Upper lobe of left lung (tissue), 6 donors: Measurements from ENCODE around the gene BPTF. TPM values are rescaled to one million over a fixed set of nuclear protein-coding genes. Genes with fewer than 3 reads are reported as not detected.

Source experiments
- ATAC-seq, 2 donors: fragments of 200-7000 bp; cut with Tn5 transposase; one replicate each; pipeline ENCODE4 v1.9.1; 2022; ENCODE audit warnings: mild to moderate bottlenecking in 2 of 2, moderate library complexity in 2 of 2; ENCODE audit not compliant: low FRiP score in 2 of 2
- DNase-seq, 2 donors: peaks; one replicate each; pipeline ENCODE4 v3.0.0-alpha.2; 2019 to 2020
- H3K27ac ChIP-seq, 4 donors: fragments of 200-600 bp; sonication (generic); one replicate each; pipeline ENCODE4 v1.5.1; 2016 to 2019
- H3K27me3 ChIP-seq, 4 donors: fragments of 200-600 bp; sonication (generic); one replicate each; pipeline ENCODE4 v1.5.1; 2017 to 2019
- H3K36me3 ChIP-seq, 4 donors: fragments of 200-600 bp; sonication (generic); one replicate each; pipeline ENCODE4 v1.5.1; 2016 to 2019
- H3K4me1 ChIP-seq, 4 donors: fragments of 200-600 bp; sonication (generic); one replicate each; pipeline ENCODE4 v1.5.1; 2018 to 2019
- H3K4me3 ChIP-seq, 4 donors: fragments of 200-600 bp; sonication (generic); one replicate each; pipeline ENCODE4 v1.5.1; 2017 to 2019; ENCODE audit warnings: mild to moderate bottlenecking in 2 of 4, moderate library complexity in 1 of 4
- H3K9me3 ChIP-seq, 4 donors: fragments of 200-600 bp; sonication (generic); one replicate each; pipeline ENCODE4 v1.5.1; 2018 to 2019
- CTCF ChIP-seq, 6 experiments: fragments of 450-650 bp in 4 of 6; fragments of 200-600 bp in 2 of 6; sonication (generic) in 2 of 6; IDR thresholded peaks; one replicate each; pipeline ENCODE4 v1.5.1; 2016 to 2019; ENCODE audit warnings: antibody characterized with exemption in 6 of 6
- EP300 ChIP-seq, 4 donors: sonication (generic); formaldehyde crosslinking; IDR thresholded peaks; one replicate each; pipeline ENCODE4 v1.5.1; 2017; ENCODE audit warnings: antibody characterized with exemption in 4 of 4, control low read depth in 2 of 4
- POLR2A ChIP-seq, 4 donors: fragments of 450-650 bp; IDR thresholded peaks; one replicate each; pipeline ENCODE4 v1.5.1; 2016 to 2017; ENCODE audit warnings: antibody characterized with exemption in 4 of 4, mild to moderate bottlenecking in 2 of 4
- POLR2AphosphoS5 ChIP-seq, 2 donors: sonication (generic); formaldehyde crosslinking; IDR thresholded peaks; one replicate each; pipeline ENCODE4 v1.5.1; 2017; ENCODE audit warnings: antibody characterized with exemption in 2 of 2
- WGBS, 2 donors: methylation state at CpG; one replicate each; pipeline ENCODE4 v1.1.5; 2017 to 2018; 5-methylcytosine and 5-hydroxymethylcytosine counted together
- total RNA-seq, 6 donors: library from RNA; depleted of rRNA in 4 of 6; stranded (reverse); fragments of >200 nt in 4 of 6; gene quantifications; one replicate each; pipeline versions ENCODE4 v1.1.0 to v1.2.1, GENCODE V29; 2016 to 2021
- donor health status: DM: no; HTN: no; CAD: no; lungs with moderate emphysema.
- donor health status: DM: no; HTN: yes; CAD: no; lungs with severe emphysema.

Gene BPTF
- total RNA-seq, 6 donors from 2014 or later: 67.3 to 163 (median 79.7) TPM

DNA sequence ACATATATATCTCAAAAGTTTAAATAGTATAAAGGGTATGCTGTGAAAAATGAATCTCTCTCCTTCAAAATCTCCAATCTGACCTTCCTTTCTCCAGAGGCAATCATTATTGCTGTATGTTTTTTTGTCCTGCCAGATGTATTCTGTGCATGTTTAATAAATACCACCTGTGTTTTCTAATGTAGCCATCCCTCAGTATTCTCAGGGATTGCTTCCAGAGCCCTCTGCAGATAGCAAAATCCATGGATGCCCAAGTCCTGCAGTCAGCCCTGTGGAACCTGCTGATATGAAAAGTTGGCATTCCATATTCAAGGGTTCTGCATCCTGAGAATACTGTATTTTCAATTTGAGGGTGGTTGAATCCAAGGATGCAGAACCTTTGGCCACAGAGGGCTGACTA, 42.9 kb downstream of the BPTF start:
- peaks cover 0 to 13% (median under 1%) of the 10 kb centered on the region in 4 donors for H3K36me3 ChIP-seq
- H3K27ac ChIP-seq: no peak overlapping the region
- H3K9me3 ChIP-seq: no peaks in the 10 kb centered on the region
- no peak overlapping the region for H3K4me3 ChIP-seq
- H3K27me3 ChIP-seq: no peaks in the 10 kb centered on the region
- TF ChIP-seq CTCF (IDR thresholded peaks at IDR 0.05): no peak
- no peak for TF ChIP-seq EP300 (IDR thresholded peaks at IDR 0.05)
- TF ChIP-seq POLR2A (IDR thresholded peaks at IDR 0.05): no peak
- no peak for TF ChIP-seq POLR2AphosphoS5 (IDR thresholded peaks at IDR 0.05)
- ATAC-seq (no peak), DNase-seq (no peak)
- peaks cover 9 to 31% (median 12%) of the 10 kb centered on the region in 4 donors for H3K4me1 ChIP-seq

- no peak for ATAC-seq
- TF ChIP-seq CTCF (IDR thresholded peaks at IDR 0.05) (no peak), EP300 (IDR thresholded peaks at IDR 0.05) (no peak), POLR2AphosphoS5 (IDR thresholded peaks at IDR 0.05) (no peak)
- Histone ChIP-seq H3K4me3 (no peak overlapping the region), H3K9me3 (no peaks in the 10 kb centered on the region), H3K27ac (no peak overlapping the region), H3K27me3 (no peaks in the 10 kb centered on the region), H3K4me1 (no peaks in the 10 kb centered on the region), H3K36me3 (peaks cover 0 to 31% (median 2%) of the 10 kb centered on the region in 4 donors)
- DNase-seq: no peak
- WGBS, 2 donors: 87 to 90% methylated on average over 5 of the region's 5 CpGs
These were observed 54.4 kb downstream of the BPTF start for GRCh38 chr17:67879662-67880061.

DNA sequence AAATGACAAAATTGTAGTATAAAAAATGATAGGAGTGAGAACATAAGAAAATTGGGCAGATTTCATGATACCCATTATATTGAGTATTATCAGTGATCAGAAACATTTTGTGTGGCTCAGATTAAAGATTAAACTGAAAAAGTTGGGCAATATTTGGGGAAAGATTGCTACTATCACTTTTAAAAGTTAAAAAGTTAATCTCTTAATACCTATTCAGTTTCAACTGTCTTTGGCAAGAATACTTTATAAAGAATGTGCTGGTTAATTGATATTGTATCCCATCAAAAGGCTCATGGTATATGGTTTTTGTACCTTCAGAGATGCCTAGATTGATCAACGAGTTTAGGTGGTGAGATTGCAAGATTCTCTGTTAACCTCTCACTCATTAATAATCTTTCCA, 55.8 kb downstream of the BPTF start:
- TF ChIP-seq POLR2A (IDR thresholded peaks at IDR 0.05) (no peak), CTCF (IDR thresholded peaks at IDR 0.05) (no peak), EP300 (IDR thresholded peaks at IDR 0.05) (no peak)
- no peaks in the 10 kb centered on the region for H3K9me3 ChIP-seq
- H3K27ac ChIP-seq: no peak overlapping the region
- no peaks in the 10 kb centered on the region for H3K4me1 ChIP-seq
- DNase-seq (no peak), ATAC-seq (no peak)
- 97 to 100% methylated on average over 1 of the region's 1 CpG for WGBS, 2 donors
- H3K36me3 ChIP-seq: peaks cover 0 to 18% (median 0%) of the 10 kb centered on the region in 4 donors
- no peak overlapping the region for H3K4me3 ChIP-seq
- no peaks in the 10 kb centered on the region for H3K27me3 ChIP-seq

GRCh38 chr17:67884741-67885140, 59.4 kb downstream of the BPTF start:
- Histone ChIP-seq H3K4me1 (no peaks in the 10 kb centered on the region), H3K27me3 (no peaks in the 10 kb centered on the region), H3K9me3 (no peaks in the 10 kb centered on the region), H3K4me3 (no peak overlapping the region), H3K27ac (no peak overlapping the region), H3K36me3 (peaks cover 4 to 27% (median 12%) of the 10 kb centered on the region in 4 donors)
- no peak for TF ChIP-seq CTCF (IDR thresholded peaks at IDR 0.05)
- no peak for TF ChIP-seq POLR2A (IDR thresholded peaks at IDR 0.05)
- no peak for TF ChIP-seq POLR2AphosphoS5 (IDR thresholded peaks at IDR 0.05)
- TF ChIP-seq EP300 (IDR thresholded peaks at IDR 0.05): no peak
- 24 to 44% methylated on average over 1 of the region's 1 CpG for WGBS, 2 donors
- DNase-seq: no peak
- ATAC-seq: no peak

GRCh38 chr17:67891481-67892119, 66.3 kb downstream of the BPTF start:
- Histone ChIP-seq H3K9me3 (no peaks in the 10 kb centered on the region), H3K4me1 (peaks cover 0 to 5% (median 0%) of the 10 kb centered on the region in 4 donors), H3K27me3 (no peaks in the 10 kb centered on the region), H3K27ac (no peak overlapping the region), H3K36me3 (peaks cover 14 to 61% (median 33%) of the 10 kb centered on the region in 4 donors), H3K4me3 (no peak overlapping the region)
- ATAC-seq (no peak), DNase-seq (peak in 1 of 2 donors; percentile 27)
- TF ChIP-seq CTCF (IDR thresholded peaks at IDR 0.05) (no peak), POLR2A (IDR thresholded peaks at IDR 0.05) (no peak), EP300 (IDR thresholded peaks at IDR 0.05) (no peak), POLR2AphosphoS5 (IDR thresholded peaks at IDR 0.05) (no peak)
- 61 to 63% methylated on average over 6 of the region's 6 CpGs for WGBS, 2 donors
